ENCODE measurements around the gene IL20RB. TPM values are rescaled to one million over a fixed set of nuclear protein-coding genes. Genes with fewer than 3 reads are reported as not detected.
"Not testable (repeated sequence)": the region's sequence is repeated elsewhere in the genome, so short reads cannot be mapped to it uniquely, and the experiment has no call there.

The IL20RB gene
- total and polyA plus RNA-seq, 4 donors: 0.90 to 3.6 (median 2.9) TPM; not detected in 1

DNA sequence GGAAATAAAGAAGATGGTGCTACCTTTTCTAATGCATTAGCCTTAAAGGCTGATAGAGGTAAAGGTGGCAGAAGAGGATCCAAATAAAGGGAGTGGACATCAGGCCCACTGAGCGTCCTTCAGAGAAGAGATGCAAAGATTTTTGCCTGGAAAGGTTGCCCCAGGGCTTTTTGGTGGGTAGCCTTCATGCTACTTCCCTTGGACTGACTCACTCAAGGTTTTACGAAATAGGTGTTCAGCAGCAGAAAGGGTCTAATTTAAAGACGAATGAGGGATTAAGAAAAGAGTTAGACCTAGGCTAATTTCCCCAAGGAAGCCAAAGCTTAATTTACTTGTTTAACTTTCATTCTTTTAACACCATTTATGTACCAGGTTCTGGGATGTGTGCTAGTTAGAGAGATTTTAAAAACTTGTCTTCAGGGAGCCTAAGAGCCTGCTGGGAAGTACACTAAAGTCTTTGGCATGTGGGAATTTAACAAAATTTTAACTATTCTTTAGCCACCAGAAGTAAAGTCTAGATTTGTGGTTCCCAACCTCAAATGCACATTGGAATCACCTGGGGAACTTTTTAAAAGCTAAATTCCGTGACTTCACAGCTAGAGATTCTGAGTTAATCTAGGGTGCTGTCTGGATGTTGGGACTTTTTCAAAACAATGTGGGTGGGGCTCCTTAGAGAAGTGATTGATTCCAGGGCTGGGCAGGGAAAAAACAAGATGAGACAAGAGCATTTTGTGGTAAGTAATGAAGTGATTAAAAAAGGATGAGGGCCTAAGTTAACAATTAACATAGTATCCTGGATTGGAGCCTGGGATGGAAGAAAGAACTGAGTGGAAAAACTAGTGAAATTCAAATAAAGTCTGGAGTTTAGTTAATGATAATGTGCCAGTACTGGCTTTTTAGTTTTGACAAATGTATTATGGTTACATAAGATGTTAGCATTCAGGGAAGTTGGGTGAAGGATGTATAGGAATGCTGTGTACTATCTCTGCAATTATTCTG lies 3.4 kb downstream of the IL20RB start:
- ATAC-seq (ENCODE audit: low FRiP score) (no peak), DNase-seq (no peak)
- H3K9me3 ChIP-seq (ENCODE audit: control insufficient read depth, low read length): no peaks in the 10 kb centered on the region
- H3K4me3 ChIP-seq (ENCODE audit: low read length in 2 of 2): no peak overlapping the region
- H3K27me3 ChIP-seq (ENCODE audit: control insufficient read depth in 1 of 2, insufficient read depth in 2 of 2, low read length in 1 of 2): no peaks in the 10 kb centered on the region
- intact Hi-C loops (cut with DNase I): no loop called here
- no peak overlapping the region for H3K27ac ChIP-seq (ENCODE audit: low read depth in 1 of 2, low read length in 2 of 2)
- no peaks in the 10 kb centered on the region for H3K36me3 ChIP-seq (ENCODE audit: control insufficient read depth in 1 of 2, insufficient read depth in 2 of 2, low read length in 1 of 2)
- 80 to 87% methylated on average over 4 of the region's 4 CpGs for WGBS, 2 donors
- peaks cover 0 to 2% of the 10 kb centered on the region in 2 donors for H3K4me1 ChIP-seq (ENCODE audit: control insufficient read depth in 1 of 2, insufficient read depth in 2 of 2, low read length in 2 of 2)

DNA sequence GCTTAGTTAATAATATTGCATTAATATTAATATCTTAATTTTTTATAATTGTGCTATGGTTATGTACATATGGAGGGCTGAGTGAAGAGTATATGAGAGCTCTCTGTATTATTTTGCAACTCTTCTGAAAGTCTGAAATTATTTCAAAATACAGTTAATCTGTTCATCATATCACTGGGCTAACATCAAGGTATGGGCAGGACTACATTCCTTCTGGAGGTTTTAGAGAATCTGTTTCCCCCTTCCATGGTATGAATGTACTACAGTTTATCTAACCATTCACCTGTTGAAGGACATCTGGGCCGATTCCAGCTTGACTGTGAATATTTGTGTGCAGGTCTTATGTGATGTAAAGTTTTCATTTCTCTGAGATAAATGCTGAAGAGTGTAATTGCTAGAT lies 5.1 kb downstream of the IL20RB start:
- intact Hi-C loops (cut with DNase I): no loop called here
- DNase-seq: no peak
- Histone ChIP-seq H3K27ac (ENCODE audit: low read depth in 1 of 2, low read length in 2 of 2) (no peak overlapping the region), H3K36me3 (ENCODE audit: control insufficient read depth in 1 of 2, insufficient read depth in 2 of 2, low read length in 1 of 2) (no peaks in the 10 kb centered on the region), H3K27me3 (ENCODE audit: control insufficient read depth in 1 of 2, insufficient read depth in 2 of 2, low read length in 1 of 2) (no peaks in the 10 kb centered on the region), H3K9me3 (ENCODE audit: control insufficient read depth, low read length) (no peaks in the 10 kb centered on the region), H3K4me1 (ENCODE audit: control insufficient read depth in 1 of 2, insufficient read depth in 2 of 2, low read length in 2 of 2) (no peaks in the 10 kb centered on the region), H3K4me3 (ENCODE audit: low read length in 2 of 2) (no peak overlapping the region)
- ATAC-seq (ENCODE audit: low FRiP score): no peak
- WGBS, 2 donors: 86 to 90% methylated on average over 1 of the region's 1 CpG

DNA sequence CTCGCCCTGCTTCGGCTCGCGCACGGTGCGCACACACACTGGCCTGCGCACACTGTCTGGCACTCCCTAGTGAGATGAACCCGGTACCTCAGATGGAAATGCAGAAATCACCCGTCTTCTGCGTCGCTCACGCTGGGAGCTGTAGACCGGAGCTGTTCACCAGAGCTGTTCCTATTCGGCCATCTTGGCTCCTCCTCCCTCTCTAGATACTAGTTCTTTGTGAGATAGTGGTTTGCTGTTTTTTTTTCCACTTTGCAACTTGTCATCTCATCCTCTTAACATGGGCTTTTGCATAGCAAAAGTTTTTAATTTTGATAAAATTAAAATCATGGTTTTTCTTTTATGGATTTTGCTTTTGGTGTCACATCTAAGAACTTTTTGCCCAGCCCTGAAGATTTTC lies 11.8 kb downstream of the IL20RB start:
- H3K27ac ChIP-seq (ENCODE audit: low read depth in 1 of 2, low read length in 2 of 2); H3K9me3 ChIP-seq (ENCODE audit: control insufficient read depth, low read length); H3K27me3 ChIP-seq (ENCODE audit: control insufficient read depth in 1 of 2, insufficient read depth in 2 of 2, low read length in 1 of 2); H3K36me3 ChIP-seq (ENCODE audit: control insufficient read depth in 1 of 2, insufficient read depth in 2 of 2, low read length in 1 of 2); H3K4me3 ChIP-seq (ENCODE audit: low read length in 2 of 2); DNase-seq; intact Hi-C loops (cut with DNase I); H3K4me1 ChIP-seq (ENCODE audit: control insufficient read depth in 1 of 2, insufficient read depth in 2 of 2, low read length in 2 of 2); ATAC-seq (ENCODE audit: low FRiP score): not testable (repeated sequence)
- 89 to 98% methylated on average over 6 to 7 of the region's 14 CpGs for WGBS, 2 donors

DNA sequence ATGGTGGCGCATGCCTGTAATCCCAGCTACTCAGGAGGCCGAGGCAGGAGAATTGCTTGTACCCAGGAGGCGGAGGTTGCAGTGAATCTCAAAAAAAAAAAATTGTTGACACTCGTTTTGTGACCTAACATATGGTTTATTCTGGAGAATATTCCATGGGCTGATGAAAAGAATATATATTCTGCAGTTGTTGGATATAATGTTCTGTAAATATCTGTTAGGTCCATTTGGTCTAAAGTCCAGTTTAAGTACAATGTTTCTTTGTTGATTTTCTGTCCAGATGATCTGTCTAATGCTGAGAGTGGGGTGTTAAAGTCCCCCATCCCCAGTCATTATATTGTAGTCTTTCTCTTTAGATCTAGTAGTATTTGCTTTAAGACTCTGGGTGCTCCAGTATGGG lies 15.6 kb downstream of the IL20RB start:
- Histone ChIP-seq H3K27ac (ENCODE audit: low read depth in 1 of 2, low read length in 2 of 2) (no peak overlapping the region), H3K36me3 (ENCODE audit: control insufficient read depth in 1 of 2, insufficient read depth in 2 of 2, low read length in 1 of 2) (no peaks in the 10 kb centered on the region), H3K9me3 (ENCODE audit: control insufficient read depth, low read length) (no peaks in the 10 kb centered on the region), H3K4me3 (ENCODE audit: low read length in 2 of 2) (no peak overlapping the region), H3K4me1 (ENCODE audit: control insufficient read depth in 1 of 2, insufficient read depth in 2 of 2, low read length in 2 of 2) (no peaks in the 10 kb centered on the region), H3K27me3 (ENCODE audit: control insufficient read depth in 1 of 2, insufficient read depth in 2 of 2, low read length in 1 of 2) (no peaks in the 10 kb centered on the region)
- intact Hi-C loops (cut with DNase I): no loop called here
- 89 to 93% methylated on average over 4 of the region's 4 CpGs for WGBS, 2 donors
- DNase-seq: no peak
- no peak for ATAC-seq (ENCODE audit: low FRiP score)

DNA sequence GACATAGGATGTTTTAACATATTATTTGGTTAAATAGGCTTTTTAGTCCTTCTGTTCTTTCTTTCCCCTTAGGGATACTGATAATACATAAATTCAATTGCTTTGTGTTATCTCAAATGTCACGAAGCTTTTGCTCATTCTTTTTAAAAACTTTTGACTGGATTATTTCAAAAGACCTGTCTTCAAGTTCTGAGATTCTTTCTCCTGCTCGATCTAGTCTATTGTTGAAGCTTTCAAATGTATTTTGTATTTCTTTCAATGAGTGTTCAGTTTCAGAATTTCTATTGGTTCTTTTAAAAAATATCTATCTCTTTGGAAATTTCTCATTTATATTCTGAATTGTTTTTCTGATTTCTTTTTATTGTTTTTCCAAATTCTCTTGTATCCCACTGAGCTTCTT lies 16.9 kb downstream of the IL20RB start:
- intact Hi-C loops (cut with DNase I): no loop called here
- no peaks in the 10 kb centered on the region for H3K4me1 ChIP-seq (ENCODE audit: control insufficient read depth in 1 of 2, insufficient read depth in 2 of 2, low read length in 2 of 2)
- DNase-seq (no peak), ATAC-seq (ENCODE audit: low FRiP score) (no peak)
- no peak overlapping the region for H3K27ac ChIP-seq (ENCODE audit: low read depth in 1 of 2, low read length in 2 of 2)
- H3K36me3 ChIP-seq (ENCODE audit: control insufficient read depth in 1 of 2, insufficient read depth in 2 of 2, low read length in 1 of 2): no peaks in the 10 kb centered on the region
- H3K9me3 ChIP-seq (ENCODE audit: control insufficient read depth, low read length): no peaks in the 10 kb centered on the region
- 38 to 55% methylated on average over 2 of the region's 2 CpGs for WGBS, 2 donors
- no peak overlapping the region for H3K4me3 ChIP-seq (ENCODE audit: low read length in 2 of 2)
- H3K27me3 ChIP-seq (ENCODE audit: control insufficient read depth in 1 of 2, insufficient read depth in 2 of 2, low read length in 1 of 2): no peaks in the 10 kb centered on the region

DNA sequence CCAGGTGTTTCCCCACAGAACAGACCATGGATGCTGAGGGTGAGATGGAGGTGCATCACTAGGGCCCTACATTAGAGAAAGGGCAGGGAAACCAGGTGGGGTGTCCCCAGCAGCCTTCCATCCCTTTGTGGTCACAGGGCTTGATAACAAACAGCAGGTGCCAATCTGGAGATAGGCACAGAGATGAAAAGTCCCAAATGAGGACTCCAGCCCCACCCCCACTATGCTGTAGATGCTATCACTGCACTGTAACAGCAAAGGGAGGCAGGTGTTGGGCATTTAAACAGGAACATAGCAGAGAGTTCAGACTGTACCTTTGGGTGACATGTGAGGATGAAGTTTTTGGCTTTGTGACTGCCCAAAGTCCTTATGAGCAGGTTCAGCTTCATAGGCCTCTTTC lies 21.4 kb downstream of the IL20RB start:
- intact Hi-C loops (cut with DNase I): no loop called here
- Histone ChIP-seq H3K9me3 (ENCODE audit: control insufficient read depth, low read length) (no peaks in the 10 kb centered on the region), H3K4me1 (ENCODE audit: control insufficient read depth in 1 of 2, insufficient read depth in 2 of 2, low read length in 2 of 2) (no peaks in the 10 kb centered on the region), H3K27ac (ENCODE audit: low read depth in 1 of 2, low read length in 2 of 2) (no peak overlapping the region), H3K4me3 (ENCODE audit: low read length in 2 of 2) (no peak overlapping the region), H3K27me3 (ENCODE audit: control insufficient read depth in 1 of 2, insufficient read depth in 2 of 2, low read length in 1 of 2) (no peaks in the 10 kb centered on the region), H3K36me3 (ENCODE audit: control insufficient read depth in 1 of 2, insufficient read depth in 2 of 2, low read length in 1 of 2) (no peaks in the 10 kb centered on the region)
- DNase-seq (no peak), ATAC-seq (ENCODE audit: low FRiP score) (no peak)

DNA sequence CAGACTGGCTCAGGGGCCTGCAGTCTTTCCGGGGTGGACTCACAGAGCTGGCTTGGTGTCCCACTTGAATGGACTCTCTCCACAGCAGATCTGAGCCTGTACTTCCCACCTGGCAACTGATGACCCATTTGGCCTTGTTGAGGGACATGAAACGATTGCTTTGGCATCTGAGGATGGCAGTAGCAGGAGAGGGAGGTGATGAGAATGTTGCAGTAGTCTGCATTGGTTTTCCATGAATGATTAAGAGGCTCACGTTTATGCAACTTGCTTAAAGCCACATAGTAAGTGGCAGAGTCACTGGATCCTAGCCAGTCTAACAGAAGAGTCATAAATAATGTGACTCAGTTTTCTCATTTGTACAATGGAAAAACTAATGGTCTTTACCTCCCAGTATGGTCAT lies 21.9 kb downstream of the IL20RB start:
- WGBS, 2 donors: 70 to 71% methylated on average over 3 of the region's 3 CpGs
- Histone ChIP-seq H3K27me3 (ENCODE audit: control insufficient read depth in 1 of 2, insufficient read depth in 2 of 2, low read length in 1 of 2) (no peaks in the 10 kb centered on the region), H3K9me3 (ENCODE audit: control insufficient read depth, low read length) (no peaks in the 10 kb centered on the region), H3K27ac (ENCODE audit: low read depth in 1 of 2, low read length in 2 of 2) (no peak overlapping the region), H3K4me3 (ENCODE audit: low read length in 2 of 2) (no peak overlapping the region), H3K36me3 (ENCODE audit: control insufficient read depth in 1 of 2, insufficient read depth in 2 of 2, low read length in 1 of 2) (no peaks in the 10 kb centered on the region), H3K4me1 (ENCODE audit: control insufficient read depth in 1 of 2, insufficient read depth in 2 of 2, low read length in 2 of 2) (no peaks in the 10 kb centered on the region)
- intact Hi-C loops (cut with DNase I): no loop called here
- DNase-seq (no peak), ATAC-seq (ENCODE audit: low FRiP score) (no peak)

DNA sequence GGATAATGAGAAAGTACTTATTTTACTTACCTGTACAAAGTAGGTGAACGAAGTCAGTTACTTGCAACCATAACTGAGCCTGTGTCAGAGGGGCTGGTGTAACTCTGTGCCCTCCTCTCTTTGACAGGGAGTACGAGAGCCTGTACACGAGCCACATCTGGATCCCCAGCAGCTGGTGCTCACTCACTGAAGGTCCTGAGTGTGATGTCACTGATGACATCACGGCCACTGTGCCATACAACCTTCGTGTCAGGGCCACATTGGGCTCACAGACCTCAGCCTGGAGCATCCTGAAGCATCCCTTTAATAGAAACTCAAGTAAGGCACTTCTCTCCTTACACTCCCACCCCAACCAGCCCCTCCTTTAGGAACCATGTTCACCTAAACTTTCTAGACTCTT lies 24.2 kb downstream of the IL20RB start:
- 90 to 91% methylated on average over 5 of the region's 5 CpGs for WGBS, 2 donors
- no peak overlapping the region for H3K27ac ChIP-seq (ENCODE audit: low read depth in 1 of 2, low read length in 2 of 2)
- H3K4me3 ChIP-seq (ENCODE audit: low read length in 2 of 2): no peak overlapping the region
- H3K4me1 ChIP-seq (ENCODE audit: control insufficient read depth in 1 of 2, insufficient read depth in 2 of 2, low read length in 2 of 2): no peaks in the 10 kb centered on the region
- ATAC-seq (ENCODE audit: low FRiP score) (no peak), DNase-seq (no peak)
- no peaks in the 10 kb centered on the region for H3K9me3 ChIP-seq (ENCODE audit: control insufficient read depth, low read length)
- H3K36me3 ChIP-seq (ENCODE audit: control insufficient read depth in 1 of 2, insufficient read depth in 2 of 2, low read length in 1 of 2): no peaks in the 10 kb centered on the region
- intact Hi-C loops (cut with DNase I): no loop called here
- no peaks in the 10 kb centered on the region for H3K27me3 ChIP-seq (ENCODE audit: control insufficient read depth in 1 of 2, insufficient read depth in 2 of 2, low read length in 1 of 2)

DNA sequence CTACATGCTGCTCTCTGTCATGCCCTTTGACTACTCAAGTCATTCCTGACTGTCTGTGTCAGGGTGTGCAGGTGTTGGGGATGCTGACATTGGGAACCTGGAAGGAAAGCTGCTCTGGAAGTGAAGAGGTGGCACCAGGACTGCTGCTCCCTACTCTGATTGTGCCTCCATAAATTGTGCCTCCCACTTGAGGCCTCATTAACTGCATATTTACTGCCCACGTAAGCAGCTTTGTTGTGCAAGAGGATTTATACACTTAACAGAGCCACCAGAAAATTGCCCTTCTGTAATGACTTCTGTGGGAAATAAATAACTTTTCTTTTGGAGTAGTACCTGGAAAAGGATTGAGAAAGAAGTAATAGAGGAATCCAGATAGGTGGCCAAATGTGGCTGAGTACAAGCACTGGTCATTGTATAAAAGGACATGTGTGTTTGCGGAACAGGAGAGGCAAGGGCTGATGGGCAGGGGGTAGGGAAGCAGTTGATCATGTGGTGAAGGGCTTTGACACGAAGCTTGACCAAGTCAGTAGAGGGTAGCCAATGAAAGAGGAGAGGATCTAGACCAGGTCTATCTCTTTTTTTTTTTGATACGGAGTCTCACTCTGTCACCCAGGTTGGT lies 24.8 kb downstream of the IL20RB start:
- no peaks in the 10 kb centered on the region for H3K9me3 ChIP-seq (ENCODE audit: control insufficient read depth, low read length)
- ATAC-seq (ENCODE audit: low FRiP score): no peak

More for the DNA sequence above, 24.8 kb downstream of the IL20RB start:
- no peaks in the 10 kb centered on the region for H3K4me1 ChIP-seq (ENCODE audit: control insufficient read depth in 1 of 2, insufficient read depth in 2 of 2, low read length in 2 of 2)
- H3K27ac ChIP-seq (ENCODE audit: low read depth in 1 of 2, low read length in 2 of 2): no peak overlapping the region
- no peaks in the 10 kb centered on the region for H3K27me3 ChIP-seq (ENCODE audit: control insufficient read depth in 1 of 2, insufficient read depth in 2 of 2, low read length in 1 of 2)
- DNase-seq: no peak
- intact Hi-C loops (cut with DNase I): no loop called here
- no peak overlapping the region for H3K4me3 ChIP-seq (ENCODE audit: low read length in 2 of 2)
- WGBS, 2 donors: 88 to 94% methylated on average over 4 of the region's 4 CpGs
- H3K36me3 ChIP-seq (ENCODE audit: control insufficient read depth in 1 of 2, insufficient read depth in 2 of 2, low read length in 1 of 2): no peaks in the 10 kb centered on the region
